PC-3 (cell line): ENCODE measurements around the gene KIF17. TPM values are rescaled to one million over a fixed set of nuclear protein-coding genes. Genes with fewer than 3 reads are reported as not detected.

ENCODE experiments used
- ATAC-seq: fragments of 200-7000 bp; cut with Tn5 transposase; 2 replicates; pipeline ENCODE4 v1.9.1; 2020; ENCODE audit warnings: mild to moderate bottlenecking, moderate library complexity
- BruUV-seq: library from RNA; stranded (reverse); fragments of 400-500 nt; replicated peaks from 2 replicates; lab custom pipeline; 2021; lab: Mats Ljungman, UMichigan
- CTCF ChIA-PET: fragments of 300-600 bp; sonication (Branson Sonifier 250); formaldehyde crosslinking; loops from one replicate; lab custom pipeline; 2022; ENCODE audit warnings: antibody characterized with exemption; lab: Charles Lee
- POLR2A ChIA-PET: fragments of 300-600 bp; sonication (Branson Sonifier 250); formaldehyde crosslinking; loops from one replicate; lab custom pipeline; 2022; ENCODE audit warnings: antibody characterized with exemption; ENCODE audit not compliant: unreplicated experiment; lab: Charles Lee
- DNase-seq: peaks from one replicate; pipeline ENCODE4 v3.0.0-alpha.2; 2015
- H2AFZ ChIP-seq: fragments of 300-600 bp; sonication (generic); 2 replicates; pipeline ENCODE4 v1.6.0; 2016; ENCODE audit warnings: antibody characterized with exemption, low read length
- H3F3A ChIP-seq: fragments of 300-600 bp; sonication (generic); one replicate; pipeline ENCODE4 v1.6.0; 2017; ENCODE audit warnings: antibody characterized with exemption, low read length, control low read depth, mild to moderate bottlenecking; ENCODE audit not compliant: unreplicated experiment
- H3K27ac ChIP-seq: fragments of 300-600 bp; sonication (generic); 2 replicates; pipeline ENCODE4 v1.5.1; 2016; ENCODE audit warnings: mild to moderate bottlenecking, low read length
- H3K27me3 ChIP-seq: fragments of 300-600 bp; sonication (generic); 2 replicates; pipeline ENCODE4 v1.6.1; 2016; ENCODE audit warnings: low read length, mixed read lengths
- H3K36me3 ChIP-seq: fragments of 300-600 bp; sonication (generic); 2 replicates; pipeline ENCODE4 v1.6.1; 2016; ENCODE audit warnings: low read depth, mixed run types, low read length, mixed read lengths
- H3K4me1 ChIP-seq: fragments of 300-600 bp; sonication (generic); 2 replicates; pipeline ENCODE4 v1.5.1; 2016; ENCODE audit warnings: low read length; ENCODE audit not compliant: insufficient read depth
- H3K4me2 ChIP-seq: fragments of 300-600 bp; sonication (generic); 2 replicates; pipeline ENCODE4 v1.6.0; 2016; ENCODE audit warnings: low read length
- H3K4me3 ChIP-seq: fragments of 300-600 bp; sonication (generic); 2 replicates; pipeline ENCODE4 v1.5.1; 2016; ENCODE audit warnings: mild to moderate bottlenecking, low read length, mixed read lengths
- H3K79me2 ChIP-seq: fragments of 300-600 bp; sonication (generic); 2 replicates; pipeline ENCODE4 v1.6.1; 2017; ENCODE audit warnings: low read length, mixed read lengths
- H3K9ac ChIP-seq: fragments of 300-600 bp; sonication (generic); 2 replicates; pipeline ENCODE4 v1.6.0; 2016; ENCODE audit warnings: mild to moderate bottlenecking, low read length
- H3K9me2 ChIP-seq: fragments of 300-600 bp; sonication (generic); replicated peaks from 2 replicates; pipeline ENCODE4 v1.6.1; 2016; ENCODE audit warnings: mixed run types, low read length, mixed read lengths
- H3K9me3 ChIP-seq: fragments of 300-600 bp; sonication (generic); 2 replicates; pipeline ENCODE4 v1.6.1; 2016; ENCODE audit warnings: low read length, mixed read lengths
- H4K20me1 ChIP-seq: fragments of 300-600 bp; sonication (generic); 2 replicates; pipeline ENCODE4 v1.6.1; 2016; ENCODE audit warnings: low read length, mixed read lengths
- CTCF ChIP-seq: fragments of 300-600 bp; sonication (generic); conservative IDR thresholded peaks from 2 replicates; pipeline ENCODE4 v1.5.1; 2017; ENCODE audit warnings: antibody characterized with exemption, low read depth, mild to moderate bottlenecking, low read length
- EZH2 ChIP-seq: fragments of 300-600 bp; sonication (generic); IDR thresholded peaks from one replicate; pipeline ENCODE4 v1.6.1; 2017; ENCODE audit warnings: antibody characterized with exemption, mild to moderate bottlenecking, low read length; ENCODE audit not compliant: unreplicated experiment
- EZH2phosphoT487 ChIP-seq: fragments of 300-600 bp; sonication (generic); IDR thresholded peaks from 2 replicates; pipeline ENCODE4 v1.6.1; 2018; ENCODE audit warnings: mild to moderate bottlenecking, antibody characterized with exemption, low read length, borderline replicate concordance
- intact Hi-C: fragments of 100-400 bp; cut with micrococcal nuclease; formaldehyde crosslinking; loops from 2 replicates; pipeline ENCODE4 v1.9.0; 2023
- total RNA-seq: library from RNA; depleted of rRNA; stranded (reverse); fragments of >200 nt; gene quantifications from 2 replicates; pipeline ENCODE4 v1.2.3, GENCODE V29; 2014

The KIF17 gene
- total RNA-seq, 1 experiment from 2014 or later, result 0.33 TPM

- ChIA-PET CTCF (interaction anchor here (0.6 kb wide), 1 partner anchor 541 kb away, joined by 3 read pairs; no protein-coding TSS in a partner anchor), POLR2A (no interaction called here)
- Histone ChIP-seq H3K79me2 (peaks cover 36% of the 10 kb centered on the region), H4K20me1 (0 out of 2 replicates have a peak, but pooled peaks cover 5% of the 10 kb centered on the region), H3K4me2 (no peak overlapping the region), H3K4me1 (no peaks in the 10 kb centered on the region), H3K4me3 (no peak overlapping the region), H3K27me3 (no peaks in the 10 kb centered on the region), H3K9me3 (no peaks in the 10 kb centered on the region), H3K36me3 (peaks cover 78% of the 10 kb centered on the region), H3K9me2 (no peaks in the 10 kb centered on the region), H3F3A (no peaks in the 10 kb centered on the region), H3K27ac (no peak overlapping the region), H2AFZ (no peak overlapping the region), H3K9ac (no peak overlapping the region)
- TF ChIP-seq EZH2 (no peak), EZH2phosphoT487 (no peak), CTCF (no peak)
- intact Hi-C loops, result no loop called here
- ATAC-seq (no peak; the same call in 1 of the 2 replicates), DNase-seq (no peak)
- no TSS peak for BruUV-seq
Observed at GRCh38 chr1:20654104-20654690, 63.6 kb downstream of the KIF17 start.

- Histone ChIP-seq H3K4me1 (no peaks in the 10 kb centered on the region), H3K9me3 (no peaks in the 10 kb centered on the region), H3K27ac (no peak overlapping the region), H4K20me1 (0 out of 2 replicates have a peak, but pooled peaks cover 5% of the 10 kb centered on the region), H3K79me2 (peaks cover 17% of the 10 kb centered on the region), H3K4me2 (no peak overlapping the region), H3F3A (no peaks in the 10 kb centered on the region), H2AFZ (no peak overlapping the region), H3K27me3 (no peaks in the 10 kb centered on the region), H3K4me3 (no peak overlapping the region), H3K9ac (no peak overlapping the region), H3K9me2 (no peaks in the 10 kb centered on the region), H3K36me3 (peaks cover 74% of the 10 kb centered on the region)
- no peak for ATAC-seq
- TSS peak; percentile 64 for BruUV-seq
- ChIA-PET POLR2A (no interaction called here), CTCF (no interaction called here)
- intact Hi-C loops, result no loop called here
- no peak for TF ChIP-seq EZH2phosphoT487
- no peak for TF ChIP-seq CTCF
- no peak for TF ChIP-seq EZH2
- DNase-seq, result no peak
Observed at GRCh38 chr1:20652300-20652699, 65.5 kb downstream of the KIF17 start.

- no peak overlapping the region for H3K9ac ChIP-seq
- H3K79me2 ChIP-seq, result no peaks in the 10 kb centered on the region
- no peaks in the 10 kb centered on the region for H4K20me1 ChIP-seq
- H3K9me2 ChIP-seq, result no peaks in the 10 kb centered on the region
- no peaks in the 10 kb centered on the region for H3F3A ChIP-seq
- no peaks in the 10 kb centered on the region for H3K27me3 ChIP-seq
- ChIA-PET CTCF (no interaction called here), POLR2A (no interaction called here)
- TF ChIP-seq EZH2phosphoT487, result no peak
- no peak for TF ChIP-seq EZH2
- TF ChIP-seq CTCF, result no peak
- H3K4me1 ChIP-seq, result no peaks in the 10 kb centered on the region
- no peak overlapping the region for H3K4me3 ChIP-seq
- ATAC-seq (peak; percentile 9; the same call in 1 of the 2 replicates), DNase-seq (no peak)
- no peaks in the 10 kb centered on the region for H3K9me3 ChIP-seq
- H3K4me2 ChIP-seq, result no peak overlapping the region
- peaks cover 55% of the 10 kb centered on the region for H3K36me3 ChIP-seq
- no peak overlapping the region for H3K27ac ChIP-seq
- no TSS peak for BruUV-seq
- intact Hi-C loops, result no loop called here
- no peak overlapping the region for H2AFZ ChIP-seq
Observed at GRCh38 chr1:20648946-20649345, 68.9 kb downstream of the KIF17 start.
